NCI-H345 treated with DMSO at 0.1 percent for 48 hours (cell line): ENCODE results near the gene SMURF1.

Experiments used
- DNase-seq: peaks from one replicate; lab custom pipeline; 2025; ENCODE audit not compliant: unreplicated experiment; lab: John Stamatoyannopoulos, UW

Gene SMURF1

DNA sequence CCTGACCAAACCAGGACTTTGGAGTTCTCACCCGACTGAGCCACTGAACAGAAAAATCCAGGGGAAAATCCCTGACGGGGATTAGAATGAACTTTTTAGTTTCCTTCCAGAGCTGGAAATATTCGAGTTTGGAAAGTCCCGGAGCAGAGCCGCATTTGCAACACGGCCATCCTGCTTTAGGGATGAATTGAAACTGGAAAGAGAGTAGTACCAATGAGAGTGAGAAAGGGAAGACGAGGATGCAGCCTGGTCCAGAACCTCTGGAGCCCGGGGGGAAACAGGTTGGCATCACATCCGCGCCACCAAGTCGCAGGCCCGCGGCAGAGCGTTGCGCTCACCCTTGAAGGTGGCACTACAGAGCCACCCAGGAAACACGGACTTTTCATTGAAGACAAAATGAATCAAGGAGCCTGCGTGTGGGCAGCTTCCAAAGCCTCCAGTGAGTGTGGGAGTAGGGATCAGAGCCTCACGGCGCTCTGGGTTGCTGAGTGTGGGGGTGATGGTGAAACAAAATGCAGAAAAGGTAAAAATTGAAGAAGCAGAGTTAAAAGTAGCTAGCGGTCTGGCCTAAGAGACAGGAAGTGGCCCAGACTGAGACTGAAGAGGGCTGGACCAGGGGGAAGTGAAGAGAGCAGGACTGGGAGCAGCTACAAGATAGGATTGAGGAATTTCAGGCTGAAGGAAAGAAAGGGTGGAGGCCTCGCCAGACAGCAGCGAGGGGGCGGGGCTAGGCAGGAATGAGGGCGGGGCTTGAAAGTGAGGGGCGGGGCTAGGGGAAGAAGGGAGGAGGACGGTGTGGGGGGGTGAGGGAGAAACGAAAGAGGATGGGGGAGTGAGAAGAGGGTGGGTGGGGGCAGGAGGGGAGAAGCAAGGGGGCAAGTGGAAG lies 1.8 kb downstream of the SMURF1 start:
- no peak for DNase-seq

DNA sequence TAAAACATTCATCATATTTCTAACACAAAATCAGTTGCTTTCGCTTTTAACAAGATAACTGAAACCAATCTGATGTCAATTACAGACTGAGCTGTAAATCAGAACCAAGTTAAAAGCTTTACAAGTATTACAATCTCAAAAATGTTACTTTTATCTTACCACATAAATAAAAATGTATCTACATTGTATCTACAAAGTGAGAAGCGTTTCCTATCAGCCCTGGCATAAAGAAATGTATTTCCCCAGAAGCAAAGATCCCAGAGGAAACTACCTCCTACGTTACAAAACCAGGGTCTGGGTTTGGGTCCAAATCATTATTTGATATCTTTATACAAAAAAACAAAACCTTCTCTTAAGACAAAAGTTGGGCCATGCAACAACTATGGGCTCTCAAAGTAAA lies 2.6 kb downstream of the SMURF1 start:
- DNase-seq, result no peak

DNA sequence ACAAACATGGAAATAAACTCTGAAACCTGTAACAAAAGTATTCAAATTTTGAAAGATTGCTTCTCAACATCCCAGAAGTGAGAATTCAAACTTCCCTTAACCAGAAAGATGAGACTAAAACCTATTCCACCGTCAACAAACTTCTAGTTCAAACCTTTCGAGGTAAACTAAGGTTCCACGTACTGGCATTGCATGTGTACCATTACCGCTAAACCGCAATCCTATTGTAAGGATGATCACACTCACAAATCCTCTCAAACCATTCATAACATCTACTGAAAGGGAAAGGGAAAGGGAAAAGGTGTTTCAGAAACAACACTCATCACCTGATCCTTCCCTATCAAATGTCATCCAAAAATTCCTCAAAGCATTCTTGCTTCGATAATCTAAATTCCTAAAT lies 3.1 kb downstream of the SMURF1 start:
- DNase-seq, result no peak

DNA sequence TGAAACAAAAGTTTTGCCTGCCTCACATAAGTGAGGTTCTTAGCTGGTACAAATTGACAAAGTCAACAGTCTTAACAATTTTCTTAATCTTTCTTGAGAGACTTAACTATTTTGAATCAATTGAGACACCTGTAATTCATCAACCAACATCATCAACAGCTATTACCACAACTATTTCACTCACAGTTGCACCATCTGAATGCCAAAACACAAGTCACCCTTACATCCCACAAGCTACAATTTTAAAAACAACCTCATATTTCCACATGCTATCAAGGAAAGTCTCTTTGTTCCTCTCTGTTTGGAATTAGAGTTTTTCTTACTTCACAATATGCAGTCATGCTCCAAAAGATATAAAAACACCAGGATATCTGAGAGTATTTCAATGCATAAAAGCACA lies 4.9 kb downstream of the SMURF1 start:
- no peak for DNase-seq

GRCh38 chr7:99137411-99138180 lies 6.3 kb downstream of the SMURF1 start:
- no peak for DNase-seq

DNA sequence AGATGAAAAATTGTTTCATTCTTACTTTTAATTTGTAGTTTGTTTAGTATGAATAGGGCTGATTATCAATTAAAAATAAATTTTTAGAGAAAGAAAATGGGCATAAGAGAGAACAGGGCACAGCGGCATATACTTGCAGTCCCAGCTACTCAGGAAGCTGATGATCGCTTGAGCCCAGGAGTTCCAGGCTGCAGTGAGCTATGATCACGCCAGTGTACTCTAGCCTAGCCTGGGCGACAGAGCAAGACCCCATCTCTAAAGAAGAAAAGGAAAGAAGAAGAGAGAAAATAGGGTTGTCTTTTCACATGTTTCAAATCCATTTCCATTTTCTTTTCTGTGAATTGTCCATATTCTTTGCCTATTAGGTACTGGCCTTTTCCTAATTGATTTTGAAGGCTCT lies 8.0 kb downstream of the SMURF1 start:
- DNase-seq, result no peak

DNA sequence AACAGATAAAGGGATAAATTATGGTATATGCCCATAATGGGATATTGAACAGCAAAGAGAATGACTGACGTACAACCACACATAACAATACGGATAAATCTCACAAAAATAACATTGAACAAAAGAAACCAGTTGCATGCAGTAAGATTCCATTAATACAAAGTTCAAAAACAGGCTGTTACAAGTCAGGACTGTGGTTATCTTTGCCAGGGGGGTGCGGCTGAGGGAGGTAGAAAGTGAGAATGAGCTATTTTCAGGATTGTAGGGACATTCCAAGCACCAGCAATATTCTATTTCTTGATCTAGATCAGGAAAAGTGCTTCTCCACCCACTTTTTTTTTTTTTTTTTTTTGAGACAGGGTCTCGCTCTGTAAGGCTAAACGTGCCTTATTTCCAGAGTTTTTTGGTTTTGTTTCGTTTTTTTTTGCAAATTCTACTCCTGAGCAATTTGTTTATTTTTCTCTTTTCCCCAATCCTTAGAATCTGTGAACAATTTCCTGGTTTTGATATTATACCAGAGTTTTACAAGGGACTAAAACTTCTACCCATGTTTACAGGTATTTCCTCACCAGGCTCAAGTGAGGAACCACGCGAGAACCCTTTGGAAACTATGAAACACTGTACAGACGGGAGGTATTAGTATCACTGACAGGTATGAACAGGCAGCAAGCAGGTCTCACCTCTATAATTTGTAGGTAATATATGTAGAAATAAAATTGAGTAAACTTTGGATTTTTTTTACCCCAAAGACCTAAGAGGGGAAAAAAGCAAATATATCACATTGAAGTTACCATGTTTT lies 9.9 kb downstream of the SMURF1 start:
- no peak for DNase-seq

DNA sequence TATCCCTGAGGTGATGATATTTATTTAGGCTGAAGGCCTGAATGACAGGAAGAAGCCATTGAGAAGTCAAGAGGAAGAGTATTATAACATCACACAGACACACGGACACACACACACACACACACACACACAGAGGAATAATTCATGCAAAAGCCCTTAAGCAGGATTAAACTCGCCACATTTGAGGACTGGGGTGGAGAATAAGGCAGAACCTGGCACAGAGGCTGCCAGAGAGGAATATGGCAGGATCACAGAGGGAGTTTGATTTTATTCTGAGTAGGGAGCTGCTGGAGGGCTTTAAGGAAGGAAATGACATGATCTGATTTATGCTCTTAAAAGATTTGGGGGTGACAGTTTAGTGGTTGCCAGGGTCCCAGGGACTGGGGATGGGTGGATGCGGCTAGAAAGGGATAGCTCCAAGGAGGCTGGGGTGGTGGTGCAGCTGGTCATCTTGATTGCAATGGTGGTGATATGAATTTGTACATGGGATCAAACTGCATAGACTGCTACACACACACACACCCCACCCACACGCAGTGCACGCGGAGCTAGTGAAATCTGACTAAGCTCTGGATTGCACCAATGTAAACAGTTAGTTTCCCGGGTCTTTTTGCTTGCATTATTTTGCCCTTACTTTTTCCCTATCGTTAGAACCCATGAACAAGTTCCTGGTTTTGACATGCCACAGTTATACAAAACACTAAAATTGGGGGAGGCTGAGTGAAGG lies 11.2 kb downstream of the SMURF1 start:
- DNase-seq, result no peak

DNA sequence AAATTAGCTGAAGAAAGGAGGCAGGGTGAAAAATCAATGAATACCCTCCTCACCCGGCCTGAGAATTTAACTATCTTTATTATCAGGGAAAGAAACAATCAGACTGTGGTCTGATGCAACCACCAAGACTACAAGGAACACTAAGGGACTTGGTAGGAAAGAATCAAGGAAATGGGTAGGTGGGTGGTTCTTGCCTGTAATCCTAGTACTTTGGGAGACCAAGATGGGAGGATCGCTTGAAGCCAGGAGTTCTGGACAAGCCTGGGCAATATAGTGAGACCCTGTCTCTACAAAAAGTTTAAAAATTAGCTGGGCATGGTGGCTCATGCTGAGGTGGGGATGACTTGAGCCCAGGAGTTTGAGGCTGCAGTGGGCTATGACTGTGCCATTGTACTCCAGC lies 12.6 kb downstream of the SMURF1 start:
- DNase-seq, result no peak

DNA sequence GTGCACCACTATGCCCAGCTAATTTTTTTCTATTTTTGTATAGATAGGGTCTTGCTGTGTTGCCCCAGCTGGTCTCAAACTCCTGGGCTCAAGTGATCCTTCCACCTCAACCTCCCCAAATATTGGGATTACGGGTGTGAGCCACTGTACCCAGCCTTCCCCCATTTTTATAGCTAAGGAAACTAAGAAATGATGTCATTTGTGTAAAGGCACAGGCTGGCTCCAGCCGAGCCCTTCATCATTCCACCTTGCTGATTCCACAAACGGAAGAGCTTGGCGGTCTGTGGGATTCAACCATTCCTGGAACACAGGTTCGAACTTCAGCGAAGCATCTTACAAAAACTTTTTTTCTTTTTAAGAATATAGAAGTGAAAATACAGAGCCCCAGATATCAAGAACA lies 14.4 kb downstream of the SMURF1 start:
- DNase-seq, result no peak

GRCh38 chr7:99129001-99129400 lies 14.9 kb downstream of the SMURF1 start:
- DNase-seq, result no peak

DNA sequence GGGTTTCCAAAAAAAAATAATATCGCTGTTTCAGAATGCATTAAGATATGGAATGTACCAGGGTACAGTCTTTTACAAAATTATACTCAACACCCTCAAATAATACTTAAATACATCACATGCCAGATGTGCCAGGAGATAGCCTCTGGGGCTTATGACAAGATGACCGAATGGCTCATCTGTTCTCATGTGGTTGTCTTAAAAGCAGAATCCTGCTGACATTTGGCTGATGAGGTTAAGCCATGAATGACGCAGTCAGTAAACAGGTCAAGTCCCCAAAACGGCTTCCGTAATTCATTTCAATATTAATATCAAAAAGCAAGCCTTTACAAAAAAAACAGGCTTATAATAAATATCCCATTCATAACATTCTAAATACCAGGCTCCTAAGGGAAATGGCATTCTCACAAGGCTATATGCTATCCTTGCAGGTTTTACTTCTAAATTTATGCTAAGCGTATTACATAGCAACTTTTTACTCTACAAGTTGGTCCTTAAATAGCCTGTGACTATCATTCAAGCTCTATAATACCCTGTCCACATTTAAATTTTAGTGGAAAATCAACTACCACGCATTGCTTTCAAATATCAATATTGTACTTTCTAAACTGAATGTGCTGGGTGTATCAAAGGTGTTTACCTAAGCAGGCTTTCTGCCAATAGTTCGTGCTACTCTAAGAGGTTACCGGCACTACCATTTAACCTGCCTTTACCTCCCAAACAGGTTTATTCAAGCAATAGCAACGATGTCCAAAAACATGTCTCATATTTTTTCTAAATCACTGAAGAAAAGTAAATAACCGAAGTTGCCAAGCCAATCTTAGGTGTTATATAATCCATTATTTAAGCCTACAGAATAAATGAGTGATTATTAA lies 15.6 kb downstream of the SMURF1 start:
- DNase-seq, result peak; percentile 44

DNA sequence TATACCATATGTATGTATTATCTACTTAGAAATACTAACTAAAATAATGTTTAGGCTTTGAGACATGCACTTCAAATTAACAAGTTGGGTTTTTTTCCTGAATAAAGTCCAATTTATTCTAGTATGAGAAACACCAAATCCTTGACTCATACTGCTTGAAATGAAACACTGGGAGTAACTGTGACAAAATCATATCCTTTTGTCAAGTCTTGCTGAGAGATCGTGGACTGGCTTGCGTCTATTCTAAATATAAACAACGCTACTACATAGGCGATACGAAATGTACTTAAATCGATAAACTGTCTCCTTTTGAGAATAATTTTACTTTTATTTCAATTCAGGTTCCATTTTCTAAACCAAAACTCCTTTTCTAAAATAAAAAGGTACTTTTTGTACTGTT lies 16.3 kb downstream of the SMURF1 start:
- no peak for DNase-seq

DNA sequence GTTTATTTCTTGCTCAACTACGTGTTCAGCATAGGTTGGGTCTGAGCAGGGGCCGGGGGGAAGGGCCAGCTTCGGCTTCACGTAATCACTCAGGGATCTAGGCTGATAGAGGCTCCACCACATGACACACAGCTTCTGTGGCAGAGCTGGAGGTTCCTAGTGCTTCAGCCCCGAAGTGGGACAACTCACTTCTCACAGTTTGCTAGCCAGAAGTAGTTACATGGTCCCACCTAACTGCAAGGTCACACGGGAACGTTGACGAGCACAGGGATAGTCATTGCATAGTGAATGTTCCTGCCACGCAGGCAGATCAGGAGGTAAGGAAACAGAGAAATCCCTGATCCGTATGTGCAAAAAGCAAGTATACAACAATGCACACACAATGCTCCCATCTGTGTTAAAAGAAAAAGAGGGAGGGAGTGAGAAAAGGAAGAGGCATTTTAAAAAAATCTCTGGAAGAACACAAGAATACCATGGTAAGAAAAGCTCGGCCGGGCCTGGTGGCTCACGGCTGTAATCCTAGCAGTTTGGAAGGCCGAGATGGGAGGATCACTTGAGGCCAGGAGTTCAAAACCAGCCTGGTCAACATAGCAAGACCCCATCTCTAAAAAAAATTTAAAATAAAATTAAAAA lies 16.9 kb downstream of the SMURF1 start:
- no peak for DNase-seq

DNA sequence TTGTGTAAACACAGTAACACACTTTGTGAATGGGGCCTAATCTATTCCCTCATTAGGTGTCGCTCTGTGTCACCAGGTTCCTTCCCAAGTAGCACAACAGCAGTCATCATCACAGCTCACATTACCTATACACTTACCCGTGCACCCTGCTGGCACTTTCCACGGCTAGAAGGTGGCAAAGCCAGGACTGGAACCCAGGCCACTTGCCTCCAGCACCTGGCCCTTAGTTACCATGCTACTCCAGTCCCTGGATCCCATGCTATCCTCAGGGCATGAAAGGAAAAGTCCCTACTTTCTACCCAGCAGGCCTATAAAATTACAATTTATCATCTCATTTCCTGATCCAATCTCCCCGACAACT lies 18.4 kb downstream of the SMURF1 start:
- DNase-seq, result peak; percentile 72

- DNase-seq, result no peak
Observed at GRCh38 chr7:99124751-99125504, 19.0 kb downstream of the SMURF1 start.

DNA sequence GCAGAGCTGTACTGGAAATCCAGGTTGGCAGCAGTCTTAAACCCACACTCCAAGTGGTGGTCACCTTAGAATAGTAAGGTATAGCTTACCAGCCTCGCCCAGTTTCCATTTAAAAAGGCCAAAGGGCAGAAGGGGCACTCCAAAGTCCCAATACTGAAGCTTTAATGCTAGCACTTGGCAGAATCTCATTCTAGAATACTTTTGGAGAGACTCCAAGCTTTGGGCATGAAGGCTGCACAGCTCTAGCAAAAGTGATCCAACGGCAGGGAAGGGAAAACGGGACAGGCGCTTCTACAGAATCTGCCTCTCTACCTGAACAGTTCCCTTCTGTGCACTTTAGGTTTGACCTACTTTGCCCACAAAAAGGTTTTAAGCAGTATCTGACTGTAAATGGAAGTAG lies 19.7 kb downstream of the SMURF1 start:
- no peak for DNase-seq

DNA sequence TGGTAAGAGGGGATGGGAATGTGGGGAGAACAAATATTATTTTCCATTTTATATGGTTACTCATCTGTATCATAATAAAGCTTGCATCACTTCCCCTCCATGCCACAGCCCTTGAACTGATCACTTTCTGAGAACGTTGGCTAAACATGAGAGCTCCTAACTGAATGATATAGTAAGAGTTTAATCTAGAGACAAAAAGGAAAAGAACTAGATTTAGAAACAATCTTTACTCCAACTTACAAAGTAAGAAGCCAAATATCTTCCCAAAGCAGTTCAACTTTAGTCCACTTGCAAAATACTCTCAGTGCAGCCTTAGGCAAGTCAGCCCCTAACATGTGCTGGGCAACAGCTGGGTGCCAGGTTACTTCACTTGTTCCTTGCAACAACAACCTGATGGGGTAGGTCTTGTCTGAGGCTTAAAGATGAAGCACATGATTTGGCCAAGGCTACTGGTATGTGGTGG lies 20.3 kb downstream of the SMURF1 start:
- no peak for DNase-seq

GRCh38 chr7:99122762-99123161 lies 21.1 kb downstream of the SMURF1 start:
- DNase-seq, result no peak
